Keratinocyte (primary cell): ENCODE results near the gene PREB.

Source experiments
- CTCF ChIP-seq, 3 experiments: IDR thresholded peaks in 1 of 3; conservative IDR thresholded peaks in 1 of 3; optimal IDR thresholded peaks in 1 of 3; 2 replicates in 2 of 3; 3 replicates in 1 of 3; pipeline versions ENCODE3 to v1.5.1; 2011; ENCODE audit warnings: low read length in 3 of 3, mild to moderate bottlenecking in 3 of 3, moderate library complexity in 2 of 3, control low read depth in 1 of 3, inconsistent platforms in 1 of 3; ENCODE audit not compliant: insufficient read depth in 2 of 3; ENCODE audit errors: extremely low read depth in 1 of 3
- EZH2 ChIP-seq: IDR thresholded peaks from one replicate; pipeline ENCODE4 v1.6.1; 2012; ENCODE audit warnings: inconsistent platforms, mild to moderate bottlenecking, low read length, moderate library complexity

GRCh38 chr2:27136751-27137150 lies 2.3 kb upstream of the PREB start:
- TF ChIP-seq CTCF (optimal IDR thresholded peaks at IDR 0.05 in 1 of 3, IDR thresholded peaks at IDR 0.05 in 1 of 3, conservative IDR thresholded peaks at IDR 0.05 in 1 of 3; ENCODE audit: extremely low read depth in 1 of 3, insufficient read depth in 2 of 3, low read length in 3 of 3) (no peak), EZH2 (no peak)
